ENCODE measurements around the gene FA2H. TPM values are rescaled to one million over a fixed set of nuclear protein-coding genes. Genes with fewer than 3 reads are reported as not detected.
"Not testable (repeated sequence)": the region's sequence is repeated elsewhere in the genome, so short reads cannot be mapped to it uniquely, and the experiment has no call there.

FA2H gene
- total RNA-seq, 1 donor from 2014 or later, result 3.3 TPM

- DNase-seq (ENCODE audit: low spot score, unreplicated experiment), result no peak
- no peak overlapping the region for H3K4me3 Mint-ChIP-seq (ENCODE audit: low read depth)
Measured at GRCh38 chr16:74677868-74678267, 96.8 kb downstream of the FA2H start.

GRCh38 chr16:74673876-74674275, 100.7 kb downstream of the FA2H start:
- H3K27ac Mint-ChIP-seq, result no peak overlapping the region
- no peak overlapping the region for H3K4me3 Mint-ChIP-seq (ENCODE audit: low read depth)
- no peaks in the 10 kb centered on the region for H3K36me3 Mint-ChIP-seq (ENCODE audit: insufficient read depth)
- H3K4me1 Mint-ChIP-seq (ENCODE audit: low read depth), result no peaks in the 10 kb centered on the region
- H3K9me3 Mint-ChIP-seq (ENCODE audit: low read depth), result no peaks in the 10 kb centered on the region
- no peak for TF ChIP-seq CTCF (IDR thresholded peaks at IDR 0.05; ENCODE audit: unreplicated experiment)
- H3K27me3 Mint-ChIP-seq, result peaks cover 19% of the 10 kb centered on the region
- no peak for DNase-seq (ENCODE audit: low spot score, unreplicated experiment)

More at GRCh38 chr16:74677868-74678267, 96.8 kb downstream of the FA2H start:
- Mint-ChIP-seq H3K27ac (no peak overlapping the region), H3K36me3 (ENCODE audit: insufficient read depth) (no peaks in the 10 kb centered on the region), H3K9me3 (ENCODE audit: low read depth) (no peaks in the 10 kb centered on the region), H3K27me3 (peaks cover 13% of the 10 kb centered on the region), H3K4me1 (ENCODE audit: low read depth) (peaks cover 6% of the 10 kb centered on the region)
- no peak for TF ChIP-seq CTCF (IDR thresholded peaks at IDR 0.05; ENCODE audit: unreplicated experiment)

GRCh38 chr16:74668877-74669276, 105.7 kb downstream of the FA2H start:
- not testable (repeated sequence) for H3K4me1 Mint-ChIP-seq (ENCODE audit: low read depth); H3K4me3 Mint-ChIP-seq (ENCODE audit: low read depth); H3K27ac Mint-ChIP-seq; H3K36me3 Mint-ChIP-seq (ENCODE audit: insufficient read depth); DNase-seq (ENCODE audit: low spot score, unreplicated experiment); H3K27me3 Mint-ChIP-seq; H3K9me3 Mint-ChIP-seq (ENCODE audit: low read depth)

GRCh38 chr16:74667255-74667700, 107.3 kb downstream of the FA2H start:
- DNase-seq (ENCODE audit: low spot score, unreplicated experiment), result no peak
- peaks cover 10% of the 10 kb centered on the region for H3K9me3 Mint-ChIP-seq (ENCODE audit: low read depth)
- H3K27ac Mint-ChIP-seq, result peak overlapping the region; percentile 96
- H3K4me3 Mint-ChIP-seq (ENCODE audit: low read depth), result peak overlapping the region; percentile 95
- H3K27me3 Mint-ChIP-seq, result peaks cover 6% of the 10 kb centered on the region
- H3K36me3 Mint-ChIP-seq (ENCODE audit: insufficient read depth), result peaks cover 18% of the 10 kb centered on the region
- H3K4me1 Mint-ChIP-seq (ENCODE audit: low read depth), result peaks cover 2% of the 10 kb centered on the region
- no peak for TF ChIP-seq CTCF (IDR thresholded peaks at IDR 0.05; ENCODE audit: unreplicated experiment)

- H3K36me3 Mint-ChIP-seq (ENCODE audit: insufficient read depth), result peaks cover 19% of the 10 kb centered on the region
- peak within 1 kb of the TSS; percentile 96 for H3K27ac Mint-ChIP-seq
- H3K4me1 Mint-ChIP-seq (ENCODE audit: low read depth), result peaks cover 2% of the 10 kb centered on the region
- no peak for TF ChIP-seq CTCF (IDR thresholded peaks at IDR 0.05; ENCODE audit: unreplicated experiment)
- DNase-seq (ENCODE audit: low spot score, unreplicated experiment), result peak; percentile 90
- peaks cover 2% of the 10 kb centered on the region for H3K27me3 Mint-ChIP-seq
- H3K4me3 Mint-ChIP-seq (ENCODE audit: low read depth), result peak within 1 kb of the TSS; percentile 95
- H3K9me3 Mint-ChIP-seq (ENCODE audit: low read depth), result peaks cover 10% of the 10 kb centered on the region
Measured at GRCh38 chr16:74666425-74667254, 108.0 kb downstream of the FA2H start, which contains the start of gene RFWD3. Gene RFWD3, minus strand, starts transcription at chr16:74666877. Its CDS starts 5,428 bp downstream, at chr16:74661449.
